Fibroblast of peridontal ligament (primary cell): ENCODE data around the gene PSMD6.

Source experiments
- DNase-seq: peaks from one replicate; pipeline ENCODE4 v3.0.0-alpha.2; 2010; ENCODE audit errors: extremely low read depth

Gene PSMD6

GRCh38 chr3:64008487-64009351, 14.6 kb downstream of the PSMD6 start:
- no peak for DNase-seq

GRCh38 chr3:64008017-64008416, 15.3 kb downstream of the PSMD6 start:
- no peak for DNase-seq

GRCh38 chr3:64003589-64003988, 19.7 kb downstream of the PSMD6 start:
- DNase-seq = no peak

- no peak for DNase-seq
These were observed 21.1 kb downstream of the PSMD6 start for GRCh38 chr3:64002233-64002632.

- peak; percentile 21 for DNase-seq
These were observed 22.7 kb downstream of the PSMD6 start for GRCh38 chr3:64000453-64001055.

GRCh38 chr3:63998852-63999754, 24.2 kb downstream of the PSMD6 start:
- DNase-seq = no peak

GRCh38 chr3:63995086-63995485, 28.2 kb downstream of the PSMD6 start:
- DNase-seq = no peak

- peak; percentile 83 for DNase-seq
These were observed 29.6 kb downstream of the PSMD6 start for GRCh38 chr3:63993653-63994079.

- no peak for DNase-seq
These were observed 30.6 kb downstream of the PSMD6 start for GRCh38 chr3:63992516-63993209.

- no peak for DNase-seq
These were observed 31.6 kb downstream of the PSMD6 start for GRCh38 chr3:63991666-63992065.

GRCh38 chr3:63990733-63991132, 32.6 kb downstream of the PSMD6 start:
- DNase-seq = no peak

- no peak for DNase-seq
These were observed 33.1 kb downstream of the PSMD6 start for GRCh38 chr3:63990204-63990603.

- no peak for DNase-seq
These were observed 34.4 kb downstream of the PSMD6 start for GRCh38 chr3:63988943-63989342.

GRCh38 chr3:63986831-63987230, 36.5 kb downstream of the PSMD6 start:
- no peak for DNase-seq

GRCh38 chr3:63986146-63986545, 37.1 kb downstream of the PSMD6 start:
- DNase-seq = peak; percentile 43

- DNase-seq = no peak
These were observed 38.9 kb downstream of the PSMD6 start for GRCh38 chr3:63984391-63984790.

- DNase-seq = no peak
These were observed 41.3 kb downstream of the PSMD6 start for GRCh38 chr3:63981980-63982379.

GRCh38 chr3:63980830-63981498, 42.3 kb downstream of the PSMD6 start:
- DNase-seq = no peak

GRCh38 chr3:63980019-63980418, 43.3 kb downstream of the PSMD6 start:
- no peak for DNase-seq

- DNase-seq = no peak
These were observed 44.0 kb downstream of the PSMD6 start for GRCh38 chr3:63979093-63979885.
